ENCODE data around the gene SIK3.
"Not testable (repeated sequence)": the region's sequence is repeated elsewhere in the genome, so short reads cannot be mapped to it uniquely, and the experiment has no call there.

Gene SIK3

GRCh38 chr11:117127171-117127901 is 29.1 kb upstream of the SIK3 start:
- intact Hi-C loops (cut with DNase I; ENCODE audit: low total_unique reads), result no loop called here
- no peak for DNase-seq
- TF ChIP-seq CTCF (IDR thresholded peaks at IDR 0.05), result no peak

GRCh38 chr11:117126223-117126965 is 28.2 kb upstream of the SIK3 start:
- Histone ChIP-seq H3K9me3 (no peaks in the 10 kb centered on the region), H3K27ac (no peak overlapping the region), H3K4me3 (no peak overlapping the region), H3K4me1 (no peaks in the 10 kb centered on the region), H3K27me3 (peaks cover 0 to 7% of the 10 kb centered on the region in 2 donors), H3K36me3 (no peaks in the 10 kb centered on the region)
- DNase-seq, result no peak
- no peak for TF ChIP-seq CTCF (IDR thresholded peaks at IDR 0.05)
- intact Hi-C loops (cut with DNase I; ENCODE audit: low total_unique reads), result no loop called here

More at GRCh38 chr11:117127171-117127901, 29.1 kb upstream of the SIK3 start:
- no peak overlapping the region for H3K27ac ChIP-seq
- H3K4me3 ChIP-seq, result no peak overlapping the region
- H3K27me3 ChIP-seq, result peaks cover 0 to 7% of the 10 kb centered on the region in 2 donors
- no peaks in the 10 kb centered on the region for H3K9me3 ChIP-seq
- H3K36me3 ChIP-seq, result no peaks in the 10 kb centered on the region
- H3K4me1 ChIP-seq, result no peaks in the 10 kb centered on the region

- intact Hi-C loops (cut with DNase I; ENCODE audit: low total_unique reads), result no loop called here
- Histone ChIP-seq H3K9me3 (no peaks in the 10 kb centered on the region), H3K27me3 (no peaks in the 10 kb centered on the region), H3K4me3 (no peak overlapping the region), H3K4me1 (no peaks in the 10 kb centered on the region), H3K27ac (no peak overlapping the region), H3K36me3 (no peaks in the 10 kb centered on the region)
- no peak for DNase-seq
- TF ChIP-seq CTCF (IDR thresholded peaks at IDR 0.05), result no peak
Measured at GRCh38 chr11:117122556-117122955, 24.3 kb upstream of the SIK3 start.

- no peak for TF ChIP-seq CTCF (IDR thresholded peaks at IDR 0.05)
- Histone ChIP-seq H3K36me3 (no peaks in the 10 kb centered on the region), H3K9me3 (no peaks in the 10 kb centered on the region), H3K4me1 (no peaks in the 10 kb centered on the region), H3K27ac (no peak overlapping the region), H3K27me3 (no peaks in the 10 kb centered on the region), H3K4me3 (no peak overlapping the region)
- no peak for DNase-seq
- intact Hi-C loops (cut with DNase I; ENCODE audit: low total_unique reads), result no loop called here
Measured at GRCh38 chr11:117121176-117121575, 22.9 kb upstream of the SIK3 start.

- no peaks in the 10 kb centered on the region for H3K27me3 ChIP-seq
- no peak for TF ChIP-seq CTCF (IDR thresholded peaks at IDR 0.05)
- no peak overlapping the region for H3K27ac ChIP-seq
- intact Hi-C loops (cut with DNase I; ENCODE audit: low total_unique reads), result no loop called here
- no peaks in the 10 kb centered on the region for H3K9me3 ChIP-seq
- no peaks in the 10 kb centered on the region for H3K4me1 ChIP-seq
- H3K4me3 ChIP-seq, result no peak overlapping the region
- no peaks in the 10 kb centered on the region for H3K36me3 ChIP-seq
- no peak for DNase-seq
Measured at GRCh38 chr11:117117681-117118080, 19.5 kb upstream of the SIK3 start.

GRCh38 chr11:117112939-117113338 is 14.7 kb upstream of the SIK3 start:
- intact Hi-C loops (cut with DNase I; ENCODE audit: low total_unique reads); DNase-seq; H3K4me1 ChIP-seq; H3K27ac ChIP-seq; H3K27me3 ChIP-seq; H3K9me3 ChIP-seq; H3K4me3 ChIP-seq; H3K36me3 ChIP-seq: not testable (repeated sequence)

- H3K4me1 ChIP-seq; intact Hi-C loops (cut with DNase I; ENCODE audit: low total_unique reads); DNase-seq: not testable (repeated sequence)
Measured at GRCh38 chr11:117112497-117112896, 14.3 kb upstream of the SIK3 start.

More at GRCh38 chr11:117112497-117112896, 14.3 kb upstream of the SIK3 start:
- not testable (repeated sequence) for H3K27me3 ChIP-seq, H3K36me3 ChIP-seq, H3K27ac ChIP-seq, H3K9me3 ChIP-seq, H3K4me3 ChIP-seq
